DND-41 (cell line): ENCODE measurements around the gene LTB4R2.

Experiments
- ATAC-seq: fragments of 200-7000 bp; cut with Tn5 transposase; 3 replicates; pipeline ENCODE4 v1.9.1; 2021; ENCODE audit warnings: low read depth; ENCODE audit not compliant: insufficient read depth
- DNase-seq: peaks from one replicate; pipeline ENCODE4 v3.0.0-alpha.2; 2020
- H2AFZ ChIP-seq: 2 replicates; pipeline ENCODE4 v1.6.0; 2012; ENCODE audit warnings: low read depth, low read length
- H3K27ac ChIP-seq: 2 replicates; pipeline ENCODE4 v1.5.1; 2012; ENCODE audit warnings: low read length, inconsistent platforms
- H3K27me3 ChIP-seq: fragments of 200-600 bp; sonication (generic); 2 replicates; pipeline ENCODE4 v1.6.0; 2012; ENCODE audit warnings: low read length, mild to moderate bottlenecking, inconsistent platforms; ENCODE audit not compliant: insufficient read depth, poor library complexity
- H3K36me3 ChIP-seq: 2 replicates; pipeline ENCODE4 v1.5.1; 2012; ENCODE audit warnings: low read length, inconsistent platforms; ENCODE audit not compliant: insufficient read depth
- H3K4me1 ChIP-seq: 2 replicates; pipeline ENCODE4 v1.5.1; 2012; ENCODE audit warnings: mild to moderate bottlenecking, low read length; ENCODE audit not compliant: insufficient read depth
- H3K4me2 ChIP-seq: 2 replicates; pipeline ENCODE4 v1.6.0; 2012; ENCODE audit warnings: mild to moderate bottlenecking, moderate library complexity, low read length, inconsistent platforms; ENCODE audit not compliant: insufficient read depth
- H3K4me3 ChIP-seq, 2 experiments: fragments of 200-600 bp in 1 of 2; shearing (Covaris generic) in 1 of 2; 2 replicates each; pipeline ENCODE4 v1.5.1; 2012 to 2016; ENCODE audit warnings: inconsistent platforms in 2 of 2, low read length in 2 of 2, mild to moderate bottlenecking in 2 of 2, low read depth in 1 of 2, moderate library complexity in 1 of 2
- H3K79me2 ChIP-seq: 2 replicates; pipeline ENCODE4 v1.6.0; 2012; ENCODE audit warnings: low read length, inconsistent platforms; ENCODE audit not compliant: insufficient read depth
- H3K9ac ChIP-seq: 2 replicates; pipeline ENCODE4 v1.6.0; 2012; ENCODE audit warnings: low read depth, mild to moderate bottlenecking, inconsistent platforms, low read length, moderate library complexity
- H3K9me3 ChIP-seq: 2 replicates; pipeline ENCODE4 v1.5.1; 2012; ENCODE audit warnings: low read length, moderate library complexity, mild to moderate bottlenecking, inconsistent platforms; ENCODE audit not compliant: insufficient read depth, severe bottlenecking
- H4K20me1 ChIP-seq: 2 replicates; pipeline ENCODE4 v1.6.0; 2012; ENCODE audit warnings: low read length; ENCODE audit not compliant: insufficient read depth
- CTCF ChIP-seq: IDR thresholded peaks from 2 replicates; pipeline ENCODE4 v1.5.1; 2012; ENCODE audit warnings: borderline replicate concordance, low read length, moderate library complexity, mild to moderate bottlenecking; ENCODE audit not compliant: poor library complexity, severe bottlenecking; ENCODE audit errors: extremely low read depth
- EZH2 ChIP-seq: IDR thresholded peaks from 3 replicates; pipeline ENCODE4 v1.6.1; 2012; ENCODE audit warnings: borderline replicate concordance, low read depth, mild to moderate bottlenecking, moderate library complexity, low read length, inconsistent platforms; ENCODE audit not compliant: severe bottlenecking

The LTB4R2 gene

GRCh38 chr14:24314377-24315193, 4.6 kb downstream of the LTB4R2 start:
- no peak for TF ChIP-seq CTCF
- TF ChIP-seq EZH2: no peak
- Histone ChIP-seq H3K4me2 (no peak overlapping the region), H3K79me2 (no peaks in the 10 kb centered on the region), H3K4me3 (no peak overlapping the region), H3K4me1 (no peaks in the 10 kb centered on the region), H3K36me3 (peaks cover 10% of the 10 kb centered on the region), H3K9ac (no peak overlapping the region), H3K27ac (no peak overlapping the region), H3K9me3 (no peaks in the 10 kb centered on the region), H4K20me1 (no peaks in the 10 kb centered on the region), H2AFZ (no peak overlapping the region), H3K27me3 (no peaks in the 10 kb centered on the region)
- DNase-seq (no peak), ATAC-seq (no peak)

GRCh38 chr14:24315243-24315806, 5.4 kb downstream of the LTB4R2 start:
- Histone ChIP-seq H3K9ac (no peak overlapping the region), H4K20me1 (no peaks in the 10 kb centered on the region), H3K4me2 (no peak overlapping the region), H3K27me3 (no peaks in the 10 kb centered on the region), H3K79me2 (no peaks in the 10 kb centered on the region), H3K27ac (no peak overlapping the region), H3K4me1 (no peaks in the 10 kb centered on the region), H3K9me3 (no peaks in the 10 kb centered on the region), H3K36me3 (peaks cover 3% of the 10 kb centered on the region), H3K4me3 (no peak overlapping the region), H2AFZ (no peak overlapping the region)
- TF ChIP-seq EZH2 (no peak), CTCF (no peak)
- DNase-seq (no peak), ATAC-seq (no peak)

- Histone ChIP-seq H3K4me3 (no peak overlapping the region), H3K4me1 (no peaks in the 10 kb centered on the region)
- TF ChIP-seq EZH2 (no peak), CTCF (no peak)
Measured at GRCh38 chr14:24315807-24316596, 6.1 kb downstream of the LTB4R2 start.

More at GRCh38 chr14:24315807-24316596, 6.1 kb downstream of the LTB4R2 start:
- DNase-seq: no peak
- no peak overlapping the region for H3K4me2 ChIP-seq
- H3K36me3 ChIP-seq: no peaks in the 10 kb centered on the region; the same call in 1 of the 2 replicates
- no peaks in the 10 kb centered on the region for H3K79me2 ChIP-seq
- no peaks in the 10 kb centered on the region for H3K27me3 ChIP-seq
- ATAC-seq: no peak
- no peak overlapping the region for H2AFZ ChIP-seq
- H4K20me1 ChIP-seq: no peaks in the 10 kb centered on the region
- no peaks in the 10 kb centered on the region for H3K9me3 ChIP-seq
- no peak overlapping the region for H3K27ac ChIP-seq
- H3K9ac ChIP-seq: no peak overlapping the region
